Tibial artery (tissue), 4 donors: ENCODE results near the gene ANKRD13C.

Source experiments
- DNase-seq, 2 donors: peaks; one replicate each; pipeline ENCODE4 v3.0.0-alpha.2; 2019
- H3K27ac ChIP-seq, 2 donors: fragments of 200-600 bp; sonication (generic) in 1 of 2; 1 replicate in 1 of 2; 2 replicates in 1 of 2; pipeline ENCODE4 v1.5.1; 2018 to 2019; ENCODE audit warnings: mild to moderate bottlenecking in 1 of 2
- H3K27me3 ChIP-seq, 2 donors: fragments of 200-600 bp; sonication (generic) in 1 of 2; one replicate each; pipeline versions ENCODE4 v1.5.1 to v1.6.0; 2016 to 2019
- H3K36me3 ChIP-seq, 3 donors: fragments of 200-600 bp; sonication (generic) in 2 of 3; one replicate each; pipeline ENCODE4 v1.5.1; 2016 to 2019; ENCODE audit warnings: mild to moderate bottlenecking in 2 of 3
- H3K4me1 ChIP-seq, 4 donors: fragments of 200-600 bp; sonication (generic) in 2 of 4; 1 replicate in 3 of 4; 2 replicates in 1 of 4; pipeline ENCODE4 v1.5.1; 2016 to 2019
- H3K4me3 ChIP-seq, 2 donors: fragments of 200-600 bp; sonication (generic) in 1 of 2; 1 replicate in 1 of 2; 2 replicates in 1 of 2; pipeline ENCODE4 v1.5.1; 2018 to 2019; ENCODE audit warnings: mild to moderate bottlenecking in 2 of 2
- H3K9me3 ChIP-seq, 3 donors: fragments of 200-600 bp; sonication (generic) in 1 of 3; one replicate each; pipeline ENCODE4 v1.5.1; 2016 to 2019
- CTCF ChIP-seq, 2 experiments: fragments of 200-600 bp in 1 of 2; fragments of 450-650 bp in 1 of 2; IDR thresholded peaks; one replicate each; pipeline ENCODE4 v1.5.1; 2017 to 2019; ENCODE audit warnings: antibody characterized with exemption in 2 of 2, mild to moderate bottlenecking in 1 of 2, moderate library complexity in 1 of 2
- intact Hi-C: fragments of 100-400 bp; cut with DNase I; formaldehyde crosslinking; loops from one replicate; pipeline ENCODE4 v1.15.0; 2023; ENCODE audit warnings: low total_unique reads

ANKRD13C gene

GRCh38 chr1:70336050-70336449 lies 18.5 kb downstream of the ANKRD13C start:
- intact Hi-C loops: no loop called here
- no peak overlapping the region for H3K4me3 ChIP-seq
- no peaks in the 10 kb centered on the region for H3K9me3 ChIP-seq
- DNase-seq: no peak
- H3K27me3 ChIP-seq: no peaks in the 10 kb centered on the region
- no peak for TF ChIP-seq CTCF (IDR thresholded peaks at IDR 0.05)
- peaks cover 0 to 17% (median 3%) of the 10 kb centered on the region in 4 donors for H3K4me1 ChIP-seq
- no peak overlapping the region for H3K27ac ChIP-seq
- peaks cover 4 to 20% (median 6%) of the 10 kb centered on the region in 3 donors for H3K36me3 ChIP-seq

DNA sequence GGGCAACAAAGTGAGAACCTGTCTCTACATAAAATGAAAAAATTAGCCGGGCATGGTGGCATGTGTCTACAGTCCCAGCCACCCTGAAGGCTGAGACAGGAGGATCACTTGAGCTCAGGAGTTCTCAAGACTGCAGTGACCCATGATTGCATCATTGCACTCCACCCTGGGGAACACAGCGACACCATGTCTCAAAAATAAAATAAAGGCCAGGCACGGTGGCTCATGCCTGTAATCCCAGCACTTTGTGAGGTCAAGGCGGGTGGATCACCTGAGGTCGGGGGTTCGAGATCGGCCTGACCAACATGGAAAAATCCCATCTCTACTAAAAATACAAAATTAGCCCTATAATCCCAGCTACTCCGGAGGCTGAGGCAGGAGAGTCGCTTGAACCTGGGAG lies 20.1 kb downstream of the ANKRD13C start:
- Histone ChIP-seq H3K27me3 (no peaks in the 10 kb centered on the region), H3K36me3 (peaks cover 4 to 20% (median 6%) of the 10 kb centered on the region in 3 donors), H3K27ac (no peak overlapping the region), H3K9me3 (no peaks in the 10 kb centered on the region), H3K4me3 (no peak overlapping the region), H3K4me1 (peaks cover 0 to 17% (median 3%) of the 10 kb centered on the region in 4 donors)
- no peak for DNase-seq
- no peak for TF ChIP-seq CTCF (IDR thresholded peaks at IDR 0.05)
- intact Hi-C loops: no loop called here

DNA sequence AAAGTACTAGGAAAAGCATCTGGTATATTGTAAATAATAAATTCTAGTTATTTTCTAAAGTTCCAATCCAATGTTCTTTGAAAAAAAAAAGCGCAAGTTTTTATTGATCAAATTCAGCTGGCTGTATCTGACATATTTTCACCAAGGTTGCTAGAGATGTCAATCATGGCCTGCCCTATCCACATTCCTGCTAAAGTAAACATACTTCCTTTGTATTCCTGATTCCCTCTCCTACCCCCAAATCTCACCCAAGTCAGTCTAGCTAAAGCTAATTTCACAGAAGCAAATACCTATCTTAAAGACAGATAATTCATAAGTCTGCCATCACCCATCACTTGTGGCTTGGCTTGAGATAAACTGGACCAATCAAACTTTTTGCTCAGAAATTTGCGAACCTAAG lies 21.3 kb downstream of the ANKRD13C start:
- peaks cover under 1 to 20% (median 6%) of the 10 kb centered on the region in 3 donors for H3K36me3 ChIP-seq
- no peak for TF ChIP-seq CTCF (IDR thresholded peaks at IDR 0.05)
- intact Hi-C loops: no loop called here
- H3K27ac ChIP-seq: peak overlapping the region in 1 of 2 donors; percentile 37
- H3K4me3 ChIP-seq: no peak overlapping the region
- H3K27me3 ChIP-seq: no peaks in the 10 kb centered on the region
- no peaks in the 10 kb centered on the region for H3K9me3 ChIP-seq
- no peak for DNase-seq
- H3K4me1 ChIP-seq: peaks cover 0 to 17% (median 3%) of the 10 kb centered on the region in 4 donors

- H3K4me3 ChIP-seq: no peak overlapping the region
- peak overlapping the region in 1 of 2 donors; percentile 37 for H3K27ac ChIP-seq
- no peaks in the 10 kb centered on the region for H3K9me3 ChIP-seq
- intact Hi-C loops: no loop called here
- TF ChIP-seq CTCF (IDR thresholded peaks at IDR 0.05): no peak
- DNase-seq: no peak
- peaks cover 0 to 20% (median 6%) of the 10 kb centered on the region in 3 donors for H3K36me3 ChIP-seq
- no peaks in the 10 kb centered on the region for H3K27me3 ChIP-seq
- peaks cover 0 to 17% (median 3%) of the 10 kb centered on the region in 4 donors for H3K4me1 ChIP-seq
Observed at GRCh38 chr1:70331962-70332361, 22.6 kb downstream of the ANKRD13C start.

DNA sequence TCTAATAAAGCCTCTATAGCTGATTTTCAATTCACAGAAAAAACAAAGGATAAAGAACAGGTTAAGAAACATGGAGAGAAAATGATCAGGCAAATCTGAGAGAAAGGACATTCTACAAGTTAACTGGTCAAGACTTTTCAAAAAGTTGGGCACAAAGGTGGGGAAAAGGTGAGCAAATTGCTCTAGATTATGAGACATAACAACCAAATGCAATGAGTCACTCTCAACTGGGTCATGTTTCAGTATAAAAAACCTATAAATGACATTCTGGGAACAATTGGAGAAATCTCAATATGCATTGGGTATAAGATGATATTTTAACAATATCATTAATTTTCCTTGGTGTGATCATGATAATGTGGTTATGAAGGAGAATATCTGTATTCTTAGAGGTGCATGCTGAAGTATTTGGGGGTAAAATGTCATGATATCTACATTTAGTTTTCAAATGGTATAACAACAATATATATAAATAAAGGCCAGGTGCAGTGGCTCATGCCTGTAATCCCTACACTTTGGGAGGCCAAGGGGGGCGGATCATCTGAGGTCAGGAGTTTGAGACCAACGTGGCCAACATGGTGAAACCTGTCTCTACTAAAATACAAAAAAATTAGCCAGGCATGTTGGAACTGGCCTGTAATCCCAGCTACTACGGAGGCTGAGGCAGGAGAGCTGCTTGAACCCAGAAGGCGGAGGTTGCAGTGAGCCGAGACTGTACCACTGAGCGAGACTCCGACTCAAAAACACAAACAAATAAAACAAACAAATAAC lies 27.0 kb downstream of the ANKRD13C start:
- no peaks in the 10 kb centered on the region for H3K27me3 ChIP-seq
- intact Hi-C loops: no loop called here
- no peaks in the 10 kb centered on the region for H3K9me3 ChIP-seq
- H3K36me3 ChIP-seq: peaks cover 0 to 21% (median 4%) of the 10 kb centered on the region in 3 donors
- no peak overlapping the region for H3K27ac ChIP-seq
- peaks cover 0 to 9% (median 3%) of the 10 kb centered on the region in 4 donors for H3K4me1 ChIP-seq
- no peak for DNase-seq
- TF ChIP-seq CTCF (IDR thresholded peaks at IDR 0.05): no peak
- no peak overlapping the region for H3K4me3 ChIP-seq
